ENCODE data around the gene STUM.

GRCh38 chr1:226629210-226629895 is 80.8 kb downstream of the STUM start:
- no peak for TF ChIP-seq CTCF (IDR thresholded peaks at IDR 0.05)
- TF ChIP-seq POLR2AphosphoS5 (IDR thresholded peaks at IDR 0.05; ENCODE audit: insufficient read depth in 1 of 2, low read depth in 1 of 2): no peak
- no peak for TF ChIP-seq POLR2A (IDR thresholded peaks at IDR 0.05)
